Kidney (tissue), 14 donors: Measurements from ENCODE around the gene HPRT1. TPM values are rescaled to one million over a fixed set of nuclear protein-coding genes. Genes with fewer than 3 reads are reported as not detected.

Experiments used
- DNase-seq, 5 donors: peaks; one replicate each; pipeline ENCODE4 v3.0.0-alpha.2; 2013 to 2020
- FAIRE-seq: peaks from 2 replicates; lab custom pipeline; 2012; peaks lifted over from hg19 to GRCh38; lab: Jason Lieb, UNC
- H3K27ac ChIP-seq, 2 donors: one replicate each; pipeline ENCODE4 v1.7.0; 2013; ENCODE audit warnings: low read depth in 2 of 2, low read length in 2 of 2, inconsistent platforms in 1 of 2
- H3K27me3 ChIP-seq: one replicate; pipeline ENCODE4 v1.7.1; 2013; ENCODE audit warnings: low read length, inconsistent platforms; ENCODE audit not compliant: control insufficient read depth, insufficient read depth
- H3K36me3 ChIP-seq, 3 donors: one replicate each; pipeline versions ENCODE4 v1.7.0 to v1.7.1; 2013; ENCODE audit warnings: low read length in 3 of 3, control low read depth in 1 of 3, inconsistent platforms in 1 of 3; ENCODE audit not compliant: insufficient read depth in 3 of 3, control insufficient read depth in 2 of 3
- H3K4me1 ChIP-seq, 3 donors: one replicate each; pipeline versions ENCODE4 v1.7.0 to v1.7.1; 2013; ENCODE audit warnings: low read length in 3 of 3, inconsistent platforms in 1 of 3, low read depth in 1 of 3; ENCODE audit not compliant: control insufficient read depth in 2 of 3, insufficient read depth in 2 of 3
- H3K4me3 ChIP-seq, 3 donors: one replicate each; pipeline versions ENCODE4 v1.7.0 to v1.8.1; 2013; ENCODE audit warnings: low read length in 3 of 3, control low read depth in 1 of 3, inconsistent platforms in 1 of 3
- H3K9ac ChIP-seq, 3 donors: one replicate each; pipeline versions ENCODE4 v1.7.0 to v1.7.1; 2013; ENCODE audit warnings: low read length in 3 of 3, control low read depth in 1 of 3, inconsistent platforms in 1 of 3
- H3K9me3 ChIP-seq, 3 donors: one replicate each; pipeline versions ENCODE4 v1.7.0 to v1.7.1; 2013; ENCODE audit warnings: low read length in 3 of 3, control low read depth in 1 of 3, inconsistent platforms in 1 of 3; ENCODE audit not compliant: control insufficient read depth in 2 of 3, insufficient read depth in 1 of 3
- intact Hi-C: fragments of 100-400 bp; cut with DNase I; formaldehyde crosslinking; loops from one replicate; pipeline ENCODE4 v1.11.1; 2022
- polyA plus RNA-seq: library from polyadenylated mRNA; stranded (reverse); fragments of 350-450 nt; fragmentation: Illumina TruSeq; extraction: RNeasy Lipid Tissue Mini Kit (QIAGEN cat#74804); gene quantifications from one replicate; pipeline ENCODE4 v1.2.3, GENCODE V29; 2014; ENCODE audit warnings: low read depth, low replicate concordance; ENCODE audit not compliant: insufficient read depth
- total RNA-seq: library from RNA; stranded (reverse); fragmentation: NEBNext Ultra II Directional; extraction: Animal tissue kit (Norgen Biotek cat#: 25700); gene quantifications from one replicate; pipeline ENCODE4 v1.2.1, GENCODE V29; 2021
- TF ChIP-seq, protein P1 (sequence below): IDR thresholded peaks from 3 replicates; pipeline ENCODE4 v1.5.1; 2012; ENCODE audit warnings: mild to moderate bottlenecking, moderate library complexity, borderline replicate concordance; ENCODE audit not compliant: insufficient read depth; ENCODE audit errors: extremely low read depth
- donor health status: control.
- donor health status: control.
- donor health status: control.
- donor health status: control.
- donor health status: control.
- donor health status: DM: yes; HTN: yes; CAD: no.
- donor health status: Normal renal cell carcinoma (clear cell type).

HPRT1 gene
- total and polyA plus RNA-seq, 2 donors from 2014 or later, result 57.8 to 75.0 TPM

- H3K9me3 ChIP-seq, result no peaks in the 10 kb centered on the region
- no peaks in the 10 kb centered on the region for H3K27me3 ChIP-seq
- H3K4me3 ChIP-seq, result no peak overlapping the region
- H3K27ac ChIP-seq, result no peak overlapping the region
- H3K4me1 ChIP-seq, result no peaks in the 10 kb centered on the region
- peak in 3 of 5 donors; percentile 27 to 54 (median 53) for DNase-seq
- TF ChIP-seq, protein P1, sequence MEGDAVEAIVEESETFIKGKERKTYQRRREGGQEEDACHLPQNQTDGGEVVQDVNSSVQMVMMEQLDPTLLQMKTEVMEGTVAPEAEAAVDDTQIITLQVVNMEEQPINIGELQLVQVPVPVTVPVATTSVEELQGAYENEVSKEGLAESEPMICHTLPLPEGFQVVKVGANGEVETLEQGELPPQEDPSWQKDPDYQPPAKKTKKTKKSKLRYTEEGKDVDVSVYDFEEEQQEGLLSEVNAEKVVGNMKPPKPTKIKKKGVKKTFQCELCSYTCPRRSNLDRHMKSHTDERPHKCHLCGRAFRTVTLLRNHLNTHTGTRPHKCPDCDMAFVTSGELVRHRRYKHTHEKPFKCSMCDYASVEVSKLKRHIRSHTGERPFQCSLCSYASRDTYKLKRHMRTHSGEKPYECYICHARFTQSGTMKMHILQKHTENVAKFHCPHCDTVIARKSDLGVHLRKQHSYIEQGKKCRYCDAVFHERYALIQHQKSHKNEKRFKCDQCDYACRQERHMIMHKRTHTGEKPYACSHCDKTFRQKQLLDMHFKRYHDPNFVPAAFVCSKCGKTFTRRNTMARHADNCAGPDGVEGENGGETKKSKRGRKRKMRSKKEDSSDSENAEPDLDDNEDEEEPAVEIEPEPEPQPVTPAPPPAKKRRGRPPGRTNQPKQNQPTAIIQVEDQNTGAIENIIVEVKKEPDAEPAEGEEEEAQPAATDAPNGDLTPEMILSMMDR, result no peak
- no peaks in the 10 kb centered on the region for H3K36me3 ChIP-seq
- no peak for FAIRE-seq
- intact Hi-C loops, result no loop called here
- no peak overlapping the region for H3K9ac ChIP-seq
Observed at GRCh38 chrX:134501941-134502340, 42.0 kb downstream of the HPRT1 start.

GRCh38 chrX:134502686-134503085 is 42.7 kb downstream of the HPRT1 start:
- Histone ChIP-seq H3K36me3 (no peaks in the 10 kb centered on the region), H3K27me3 (no peaks in the 10 kb centered on the region)

DNA sequence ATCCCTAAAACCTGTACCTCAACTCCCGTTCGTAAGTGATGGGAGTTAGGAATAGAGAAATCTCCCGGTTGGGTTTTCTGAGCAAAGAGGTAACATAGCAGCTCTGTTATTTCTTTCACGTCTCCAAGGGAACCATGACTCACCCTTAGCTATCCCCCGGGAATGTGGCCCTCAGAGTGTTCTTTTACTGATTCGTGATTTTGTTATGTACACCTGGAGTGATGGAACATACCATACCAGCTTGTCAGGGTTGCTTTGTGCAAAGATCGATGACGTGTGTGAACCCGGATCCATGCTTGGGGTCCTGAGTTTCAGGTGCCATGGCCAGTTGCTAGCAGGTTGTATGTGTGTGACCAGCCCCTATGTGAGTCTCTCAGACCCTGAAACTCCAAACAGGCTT is 52.6 kb downstream of the HPRT1 start:
- no peak for DNase-seq
- Histone ChIP-seq H3K36me3 (no peaks in the 10 kb centered on the region), H3K27me3 (no peaks in the 10 kb centered on the region), H3K4me3 (no peak overlapping the region), H3K27ac (no peak overlapping the region), H3K9me3 (no peaks in the 10 kb centered on the region), H3K4me1 (no peaks in the 10 kb centered on the region), H3K9ac (no peak overlapping the region)
- no peak for FAIRE-seq
- intact Hi-C loops, result no loop called here
- TF ChIP-seq, protein P1, result no peak

More at GRCh38 chrX:134502686-134503085, 42.7 kb downstream of the HPRT1 start:
- H3K27ac ChIP-seq, result no peak overlapping the region
- TF ChIP-seq, protein P1, result no peak
- DNase-seq (no peak), FAIRE-seq (no peak)
- H3K9ac ChIP-seq, result no peak overlapping the region
- H3K4me3 ChIP-seq, result no peak overlapping the region
- no peaks in the 10 kb centered on the region for H3K9me3 ChIP-seq
- intact Hi-C loops, result no loop called here
- H3K4me1 ChIP-seq, result no peaks in the 10 kb centered on the region

- Histone ChIP-seq H3K4me1 (no peaks in the 10 kb centered on the region), H3K27ac (no peak overlapping the region), H3K36me3 (no peaks in the 10 kb centered on the region), H3K9ac (no peak overlapping the region), H3K4me3 (no peak overlapping the region), H3K9me3 (no peaks in the 10 kb centered on the region), H3K27me3 (no peaks in the 10 kb centered on the region)
- intact Hi-C loops, result no loop called here
- DNase-seq (no peak), FAIRE-seq (no peak)
- TF ChIP-seq, protein P1, result no peak
Observed at GRCh38 chrX:134513091-134513490, 53.1 kb downstream of the HPRT1 start.
